Iris pigment epithelial cell (primary cell): Measurements from ENCODE around the gene FAM177A1.

Experiments
- DNase-seq: peaks from one replicate; pipeline ENCODE4 v3.0.0-alpha.2; 2011; ENCODE audit warnings: low read depth

The FAM177A1 gene

DNA sequence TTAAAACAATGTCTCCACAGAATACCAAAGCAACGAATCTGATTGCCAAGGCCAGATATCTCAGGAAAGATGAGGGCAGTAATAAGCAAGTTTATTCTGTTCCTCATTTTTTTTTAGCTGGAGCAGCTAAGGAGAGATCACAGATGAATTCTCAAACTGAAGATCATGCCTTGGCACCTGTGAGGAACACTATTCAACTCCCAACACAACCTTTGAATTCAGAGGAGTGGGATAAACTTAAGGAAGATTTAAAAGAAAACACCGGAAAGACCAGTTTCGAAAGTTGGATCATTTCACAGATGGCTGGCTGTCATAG lies 77.3 kb downstream of the FAM177A1 start:
- DNase-seq, result no peak

DNA sequence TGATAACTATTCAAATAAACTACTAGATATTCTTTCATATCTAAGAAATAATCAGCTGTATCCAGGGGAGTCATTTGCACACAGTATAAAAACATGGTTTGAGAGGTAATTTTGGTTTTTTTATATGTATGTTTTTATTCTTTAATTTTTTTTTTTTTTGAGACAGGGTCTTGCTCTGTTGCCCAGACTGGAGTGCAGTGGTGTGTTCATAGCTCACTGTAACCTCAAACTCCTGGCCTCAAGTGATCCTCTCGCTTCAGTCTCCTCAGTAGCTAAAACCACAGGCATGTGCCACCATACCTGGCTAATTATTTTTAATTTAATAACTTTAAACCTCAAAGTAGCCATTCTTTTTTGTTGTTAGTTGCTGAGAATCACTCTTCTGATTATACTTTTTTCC lies 78.1 kb downstream of the FAM177A1 start:
- no peak for DNase-seq
